ENCODE data around the gene TRNAU1AP.

DNA sequence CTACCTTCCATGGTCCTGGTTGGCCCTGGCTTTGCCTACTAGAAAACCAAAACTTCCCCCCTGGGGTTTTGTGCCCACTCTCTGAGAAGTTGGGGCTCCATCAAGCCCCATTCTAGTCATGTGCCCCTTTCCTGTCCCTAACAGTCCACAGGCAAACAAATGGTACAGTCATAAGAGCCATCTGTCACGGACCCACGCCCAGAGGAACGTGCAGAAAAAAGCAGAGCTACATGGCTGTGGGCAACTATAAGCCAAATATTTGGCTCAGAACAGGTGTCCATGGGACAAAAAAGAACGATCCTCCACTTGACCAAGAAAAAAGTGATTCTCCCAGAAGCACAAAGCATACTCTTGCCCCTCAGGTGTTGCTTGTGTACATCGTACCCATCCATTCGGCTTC, 14.6 kb upstream of the TRNAU1AP start:
- TF ChIP-seq EZH2 (IDR thresholded peaks at IDR 0.05) = no peak
- TF ChIP-seq POLR2AphosphoS5 (IDR thresholded peaks at IDR 0.05; ENCODE audit: borderline replicate concordance, low read depth, low read length) = no peak
- no peak for TF ChIP-seq FOXP2 (optimal IDR thresholded peaks at IDR 0.05; ENCODE audit: control extremely low read depth, extremely low read length, insufficient read depth)

Measured in SK-N-MC (cell line).